GM19467 (cell line): Measurements from ENCODE around the gene POC1B.

Experiments used
- ATAC-seq: cut with Tn5 transposase; IDR thresholded peaks from one replicate; pipeline ENCODE4 v1.9.1; 2021; ENCODE audit warnings: mild to moderate bottlenecking, moderate library complexity; ENCODE audit not compliant: unreplicated experiment

POC1B gene

GRCh38 chr12:89424389-89424788, 101.5 kb downstream of the POC1B start:
- ATAC-seq: no peak

GRCh38 chr12:89421092-89421835, 104.6 kb downstream of the POC1B start:
- no peak for ATAC-seq

- no peak for ATAC-seq
Measured at GRCh38 chr12:89418228-89418910, 107.5 kb downstream of the POC1B start.

GRCh38 chr12:89417246-89417977, 108.4 kb downstream of the POC1B start:
- no peak for ATAC-seq

GRCh38 chr12:89416049-89416792, 109.6 kb downstream of the POC1B start:
- ATAC-seq: no peak

- no peak for ATAC-seq
Measured at GRCh38 chr12:89414851-89415250, 111.0 kb downstream of the POC1B start.

- ATAC-seq: no peak
Measured at GRCh38 chr12:89414322-89414721, 111.5 kb downstream of the POC1B start.

- ATAC-seq: no peak
Measured at GRCh38 chr12:89413234-89413633, 112.6 kb downstream of the POC1B start.

GRCh38 chr12:89412665-89413064, 113.2 kb downstream of the POC1B start:
- ATAC-seq: no peak

- no peak for ATAC-seq
Measured at GRCh38 chr12:89411846-89412245, 114.0 kb downstream of the POC1B start.

- no peak for ATAC-seq
Measured at GRCh38 chr12:89411234-89411633, 114.6 kb downstream of the POC1B start.

GRCh38 chr12:89405626-89406345, 120.1 kb downstream of the POC1B start:
- no peak for ATAC-seq

- no peak for ATAC-seq
Measured at GRCh38 chr12:89401433-89402058, 124.3 kb downstream of the POC1B start.

- no peak for ATAC-seq
Measured at GRCh38 chr12:89400415-89400814, 125.4 kb downstream of the POC1B start.

GRCh38 chr12:89395712-89396111, 130.1 kb downstream of the POC1B start:
- no peak for ATAC-seq

- no peak for ATAC-seq
Measured at GRCh38 chr12:89393551-89394121, 132.2 kb downstream of the POC1B start.

GRCh38 chr12:89392391-89392790, 133.5 kb downstream of the POC1B start:
- ATAC-seq: no peak

- ATAC-seq: no peak
Measured at GRCh38 chr12:89391726-89392336, 134.0 kb downstream of the POC1B start.
